Esophagus muscularis mucosa (tissue), 4 donors: ENCODE measurements around the gene IL4R.

Source experiments
- EP300 ChIP-seq: sonication (generic); formaldehyde crosslinking; IDR thresholded peaks from one replicate; pipeline ENCODE4 v1.6.1; 2017; ENCODE audit warnings: antibody characterized with exemption
- POLR2A ChIP-seq: fragments of 450-650 bp; IDR thresholded peaks from one replicate; pipeline ENCODE4 v1.6.1; 2017; ENCODE audit warnings: antibody characterized with exemption, moderate library complexity, mild to moderate bottlenecking, low read depth
- POLR2AphosphoS5 ChIP-seq, 2 donors: sonication (generic); formaldehyde crosslinking; IDR thresholded peaks; one replicate each; pipeline ENCODE4 v1.6.1; 2017; ENCODE audit warnings: antibody characterized with exemption in 2 of 2
- TF ChIP-seq, protein P1 (sequence below), 3 experiments: fragments of 200-600 bp in 2 of 3; fragments of 450-650 bp in 1 of 3; sonication (generic) in 2 of 3; IDR thresholded peaks; one replicate each; pipeline ENCODE4 v1.5.1; 2017 to 2019; ENCODE audit warnings: antibody characterized with exemption in 3 of 3, mild to moderate bottlenecking in 2 of 3, moderate library complexity in 1 of 3

DNA sequence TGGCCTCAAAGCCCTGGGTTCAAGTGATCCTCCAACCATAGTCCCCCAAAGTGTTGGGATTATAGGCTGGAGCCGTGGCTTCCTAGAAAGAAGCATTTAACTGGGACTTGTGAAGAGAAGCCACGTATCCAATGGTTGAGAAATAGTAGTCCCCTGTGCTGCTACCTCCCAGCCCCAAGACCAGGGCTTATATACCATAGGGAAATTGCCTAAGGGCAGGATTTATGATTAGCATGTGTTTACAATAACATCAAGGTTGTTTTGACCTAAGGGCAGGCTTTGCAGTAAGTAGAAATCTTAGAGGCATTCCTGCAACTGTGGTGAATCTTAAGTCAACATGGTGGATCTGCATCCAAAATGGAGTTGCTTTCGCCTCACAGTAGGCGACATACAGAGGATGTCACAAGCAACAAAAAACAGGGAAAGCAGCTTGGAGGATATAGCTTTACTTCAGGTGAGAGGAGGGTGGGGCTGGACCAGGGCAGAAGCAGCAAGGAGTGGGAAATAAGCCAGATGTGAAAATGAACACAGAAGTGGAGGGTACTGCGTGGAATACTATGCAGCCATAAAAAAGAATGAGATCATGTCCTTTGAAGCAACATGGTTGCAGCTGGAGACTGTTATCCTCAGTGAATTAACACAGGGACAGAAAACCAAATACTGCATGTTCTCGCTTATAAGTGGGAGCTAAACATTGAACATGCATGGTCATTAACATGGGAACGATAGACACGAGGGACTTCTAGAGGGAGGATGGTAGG, 26.5 kb upstream of the IL4R start:
- TF ChIP-seq EP300 (no peak), POLR2A (no peak), POLR2AphosphoS5 (IDR thresholded peaks at IDR 0.05) (no peak)
- TF ChIP-seq, protein P1, sequence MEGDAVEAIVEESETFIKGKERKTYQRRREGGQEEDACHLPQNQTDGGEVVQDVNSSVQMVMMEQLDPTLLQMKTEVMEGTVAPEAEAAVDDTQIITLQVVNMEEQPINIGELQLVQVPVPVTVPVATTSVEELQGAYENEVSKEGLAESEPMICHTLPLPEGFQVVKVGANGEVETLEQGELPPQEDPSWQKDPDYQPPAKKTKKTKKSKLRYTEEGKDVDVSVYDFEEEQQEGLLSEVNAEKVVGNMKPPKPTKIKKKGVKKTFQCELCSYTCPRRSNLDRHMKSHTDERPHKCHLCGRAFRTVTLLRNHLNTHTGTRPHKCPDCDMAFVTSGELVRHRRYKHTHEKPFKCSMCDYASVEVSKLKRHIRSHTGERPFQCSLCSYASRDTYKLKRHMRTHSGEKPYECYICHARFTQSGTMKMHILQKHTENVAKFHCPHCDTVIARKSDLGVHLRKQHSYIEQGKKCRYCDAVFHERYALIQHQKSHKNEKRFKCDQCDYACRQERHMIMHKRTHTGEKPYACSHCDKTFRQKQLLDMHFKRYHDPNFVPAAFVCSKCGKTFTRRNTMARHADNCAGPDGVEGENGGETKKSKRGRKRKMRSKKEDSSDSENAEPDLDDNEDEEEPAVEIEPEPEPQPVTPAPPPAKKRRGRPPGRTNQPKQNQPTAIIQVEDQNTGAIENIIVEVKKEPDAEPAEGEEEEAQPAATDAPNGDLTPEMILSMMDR (IDR thresholded peaks at IDR 0.05) = no peak
